ENCODE data around the gene REM1. TPM values are rescaled to one million over a fixed set of nuclear protein-coding genes. Genes with fewer than 3 reads are reported as not detected.
"Not testable (repeated sequence)": the region's sequence is repeated elsewhere in the genome, so short reads cannot be mapped to it uniquely, and the experiment has no call there.

Gene REM1
- total RNA-seq, 1 donor from 2014 or later, result not detected

- not testable (repeated sequence) for H3K36me3 Mint-ChIP-seq (ENCODE audit: insufficient read depth); H3K4me1 Mint-ChIP-seq (ENCODE audit: low read depth); H3K9me3 Mint-ChIP-seq (ENCODE audit: low read depth); H3K4me3 Mint-ChIP-seq (ENCODE audit: low read depth)
- peaks cover 24% of the 10 kb centered on the region for H3K27me3 Mint-ChIP-seq
- peak; percentile 98 for TF ChIP-seq CTCF (IDR thresholded peaks at IDR 0.05; ENCODE audit: unreplicated experiment)
- DNase-seq (ENCODE audit: low spot score, unreplicated experiment), result peak; percentile 75
- peak overlapping the region; percentile 34 for H3K27ac Mint-ChIP-seq
Measured at GRCh38 chr20:31502884-31503673, 28.0 kb downstream of the REM1 start.

GRCh38 chr20:31505903-31506302 lies 30.8 kb downstream of the REM1 start:
- H3K27me3 Mint-ChIP-seq, result peaks cover 37% of the 10 kb centered on the region

GRCh38 chr20:31508517-31509244 lies 33.6 kb downstream of the REM1 start:
- no peak for TF ChIP-seq CTCF (IDR thresholded peaks at IDR 0.05; ENCODE audit: unreplicated experiment)
- Mint-ChIP-seq H3K4me3 (ENCODE audit: low read depth) (no peak overlapping the region), H3K4me1 (ENCODE audit: low read depth) (no peaks in the 10 kb centered on the region), H3K27ac (no peak overlapping the region), H3K27me3 (peaks cover 29% of the 10 kb centered on the region), H3K36me3 (ENCODE audit: insufficient read depth) (no peaks in the 10 kb centered on the region), H3K9me3 (ENCODE audit: low read depth) (no peaks in the 10 kb centered on the region)
- DNase-seq (ENCODE audit: low spot score, unreplicated experiment), result no peak

More at GRCh38 chr20:31505903-31506302, 30.8 kb downstream of the REM1 start:
- Mint-ChIP-seq H3K4me3 (ENCODE audit: low read depth) (no peak overlapping the region), H3K4me1 (ENCODE audit: low read depth) (no peaks in the 10 kb centered on the region), H3K36me3 (ENCODE audit: insufficient read depth) (no peaks in the 10 kb centered on the region), H3K27ac (no peak overlapping the region), H3K9me3 (ENCODE audit: low read depth) (no peaks in the 10 kb centered on the region)
- no peak for DNase-seq (ENCODE audit: low spot score, unreplicated experiment)
- TF ChIP-seq CTCF (IDR thresholded peaks at IDR 0.05; ENCODE audit: unreplicated experiment), result no peak

GRCh38 chr20:31514154-31515071 lies 39.3 kb downstream of the REM1 start, which contains the start of gene HM13:
HM13 (plus strand) TSS chr20:31514442; CDS start chr20:31514552, 110 bp downstream.
- Mint-ChIP-seq H3K27ac (no peak within 1 kb of the TSS), H3K9me3 (ENCODE audit: low read depth) (no peaks in the 10 kb centered on the region), H3K4me1 (ENCODE audit: low read depth) (no peaks in the 10 kb centered on the region), H3K27me3 (peaks cover 3% of the 10 kb centered on the region), H3K36me3 (ENCODE audit: insufficient read depth) (no peaks in the 10 kb centered on the region), H3K4me3 (ENCODE audit: low read depth) (no peak within 1 kb of the TSS)
- DNase-seq (ENCODE audit: low spot score, unreplicated experiment), result peak; percentile 97
- TF ChIP-seq CTCF (IDR thresholded peaks at IDR 0.05; ENCODE audit: unreplicated experiment), result peak; percentile 100

All from progenitor cell of endocrine pancreas (in vitro differentiated cells).